ENCODE measurements around the gene TPST2.

DNA sequence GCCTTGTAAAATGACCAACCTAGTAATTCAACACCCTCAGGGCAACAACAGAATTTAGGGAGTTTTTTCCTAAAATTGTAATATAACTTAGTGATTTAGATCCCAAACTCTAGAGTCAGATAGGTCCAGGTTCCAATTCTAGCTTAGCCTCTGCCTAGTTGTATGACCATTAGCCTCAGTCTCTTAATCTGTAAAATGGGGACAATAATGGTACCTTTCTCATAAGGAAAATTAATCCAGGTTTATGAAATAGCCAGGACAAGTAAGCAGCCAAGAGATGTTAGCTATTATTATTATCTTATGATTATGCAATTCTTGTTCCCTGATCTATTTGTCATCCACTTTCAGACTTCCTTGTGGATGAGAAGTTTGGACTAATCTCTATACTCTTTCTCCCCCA, 81.8 kb downstream of the TPST2 start:
- TF ChIP-seq, protein P1, sequence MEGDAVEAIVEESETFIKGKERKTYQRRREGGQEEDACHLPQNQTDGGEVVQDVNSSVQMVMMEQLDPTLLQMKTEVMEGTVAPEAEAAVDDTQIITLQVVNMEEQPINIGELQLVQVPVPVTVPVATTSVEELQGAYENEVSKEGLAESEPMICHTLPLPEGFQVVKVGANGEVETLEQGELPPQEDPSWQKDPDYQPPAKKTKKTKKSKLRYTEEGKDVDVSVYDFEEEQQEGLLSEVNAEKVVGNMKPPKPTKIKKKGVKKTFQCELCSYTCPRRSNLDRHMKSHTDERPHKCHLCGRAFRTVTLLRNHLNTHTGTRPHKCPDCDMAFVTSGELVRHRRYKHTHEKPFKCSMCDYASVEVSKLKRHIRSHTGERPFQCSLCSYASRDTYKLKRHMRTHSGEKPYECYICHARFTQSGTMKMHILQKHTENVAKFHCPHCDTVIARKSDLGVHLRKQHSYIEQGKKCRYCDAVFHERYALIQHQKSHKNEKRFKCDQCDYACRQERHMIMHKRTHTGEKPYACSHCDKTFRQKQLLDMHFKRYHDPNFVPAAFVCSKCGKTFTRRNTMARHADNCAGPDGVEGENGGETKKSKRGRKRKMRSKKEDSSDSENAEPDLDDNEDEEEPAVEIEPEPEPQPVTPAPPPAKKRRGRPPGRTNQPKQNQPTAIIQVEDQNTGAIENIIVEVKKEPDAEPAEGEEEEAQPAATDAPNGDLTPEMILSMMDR (IDR thresholded peaks at IDR 0.05 in 2 of 3, conservative IDR thresholded peaks at IDR 0.05 in 1 of 3; ENCODE audit: borderline replicate concordance in 1 of 3, insufficient read depth in 1 of 3, low read depth in 2 of 3, low read length in 2 of 3), result no peak
- TF ChIP-seq POLR2A (IDR thresholded peaks at IDR 0.05; ENCODE audit: borderline replicate concordance, extremely low read depth, insufficient read depth, insufficient read length), result no peak
- TF ChIP-seq EZH2 (IDR thresholded peaks at IDR 0.05), result no peak
- TF ChIP-seq, protein P2, sequence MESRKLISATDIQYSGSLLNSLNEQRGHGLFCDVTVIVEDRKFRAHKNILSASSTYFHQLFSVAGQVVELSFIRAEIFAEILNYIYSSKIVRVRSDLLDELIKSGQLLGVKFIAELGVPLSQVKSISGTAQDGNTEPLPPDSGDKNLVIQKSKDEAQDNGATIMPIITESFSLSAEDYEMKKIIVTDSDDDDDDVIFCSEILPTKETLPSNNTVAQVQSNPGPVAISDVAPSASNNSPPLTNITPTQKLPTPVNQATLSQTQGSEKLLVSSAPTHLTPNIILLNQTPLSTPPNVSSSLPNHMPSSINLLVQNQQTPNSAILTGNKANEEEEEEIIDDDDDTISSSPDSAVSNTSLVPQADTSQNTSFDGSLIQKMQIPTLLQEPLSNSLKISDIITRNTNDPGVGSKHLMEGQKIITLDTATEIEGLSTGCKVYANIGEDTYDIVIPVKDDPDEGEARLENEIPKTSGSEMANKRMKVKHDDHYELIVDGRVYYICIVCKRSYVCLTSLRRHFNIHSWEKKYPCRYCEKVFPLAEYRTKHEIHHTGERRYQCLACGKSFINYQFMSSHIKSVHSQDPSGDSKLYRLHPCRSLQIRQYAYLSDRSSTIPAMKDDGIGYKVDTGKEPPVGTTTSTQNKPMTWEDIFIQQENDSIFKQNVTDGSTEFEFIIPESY (IDR thresholded peaks at IDR 0.05; ENCODE audit: extremely low read depth, insufficient replicate concordance, low read length), result no peak
- TF ChIP-seq, protein P3, sequence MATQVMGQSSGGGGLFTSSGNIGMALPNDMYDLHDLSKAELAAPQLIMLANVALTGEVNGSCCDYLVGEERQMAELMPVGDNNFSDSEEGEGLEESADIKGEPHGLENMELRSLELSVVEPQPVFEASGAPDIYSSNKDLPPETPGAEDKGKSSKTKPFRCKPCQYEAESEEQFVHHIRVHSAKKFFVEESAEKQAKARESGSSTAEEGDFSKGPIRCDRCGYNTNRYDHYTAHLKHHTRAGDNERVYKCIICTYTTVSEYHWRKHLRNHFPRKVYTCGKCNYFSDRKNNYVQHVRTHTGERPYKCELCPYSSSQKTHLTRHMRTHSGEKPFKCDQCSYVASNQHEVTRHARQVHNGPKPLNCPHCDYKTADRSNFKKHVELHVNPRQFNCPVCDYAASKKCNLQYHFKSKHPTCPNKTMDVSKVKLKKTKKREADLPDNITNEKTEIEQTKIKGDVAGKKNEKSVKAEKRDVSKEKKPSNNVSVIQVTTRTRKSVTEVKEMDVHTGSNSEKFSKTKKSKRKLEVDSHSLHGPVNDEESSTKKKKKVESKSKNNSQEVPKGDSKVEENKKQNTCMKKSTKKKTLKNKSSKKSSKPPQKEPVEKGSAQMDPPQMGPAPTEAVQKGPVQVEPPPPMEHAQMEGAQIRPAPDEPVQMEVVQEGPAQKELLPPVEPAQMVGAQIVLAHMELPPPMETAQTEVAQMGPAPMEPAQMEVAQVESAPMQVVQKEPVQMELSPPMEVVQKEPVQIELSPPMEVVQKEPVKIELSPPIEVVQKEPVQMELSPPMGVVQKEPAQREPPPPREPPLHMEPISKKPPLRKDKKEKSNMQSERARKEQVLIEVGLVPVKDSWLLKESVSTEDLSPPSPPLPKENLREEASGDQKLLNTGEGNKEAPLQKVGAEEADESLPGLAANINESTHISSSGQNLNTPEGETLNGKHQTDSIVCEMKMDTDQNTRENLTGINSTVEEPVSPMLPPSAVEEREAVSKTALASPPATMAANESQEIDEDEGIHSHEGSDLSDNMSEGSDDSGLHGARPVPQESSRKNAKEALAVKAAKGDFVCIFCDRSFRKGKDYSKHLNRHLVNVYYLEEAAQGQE (IDR thresholded peaks at IDR 0.05; ENCODE audit: low read depth), result no peak
- no peak for TF ChIP-seq CBX3 (IDR thresholded peaks at IDR 0.05; ENCODE audit: low read depth)
- TF ChIP-seq SP1 (IDR thresholded peaks at IDR 0.05; ENCODE audit: low read depth), result no peak
- no peak for TF ChIP-seq ZFX (IDR thresholded peaks at IDR 0.05)
- no peak for TF ChIP-seq MAX (IDR thresholded peaks at IDR 0.05)
- TF ChIP-seq ELF1 (IDR thresholded peaks at IDR 0.05; ENCODE audit: borderline replicate concordance, low read depth), result no peak
- no peak for TF ChIP-seq YY1 (IDR thresholded peaks at IDR 0.05; ENCODE audit: extremely low read depth, insufficient replicate concordance, low read depth, low read length)
- no peak for TF ChIP-seq JUND (IDR thresholded peaks at IDR 0.05)

All from HCT116 (cell line).